Activated naive CD8-positive, alpha-beta T cell treated with anti-CD3 and anti-CD28 coated beads, Interleukin-2, amount 50 U/mL, for 24 hours (primary cell): Measurements from ENCODE around the gene ARHGAP27.
A peak's percentile ranks its signal among the peaks of the same experiment; 100 is the strongest.

Source experiments
- ATAC-seq: fragments of 150-1000 bp; cut with Tn5 transposase; one replicate; pipeline ENCODE4 v1.10.0; 2021
- DNase-seq: peaks from one replicate; pipeline ENCODE4 v3.0.0; 2021
- H3K27ac Mint-ChIP-seq: one replicate; pipeline ENCODE4 v1.8.0; 2021; ENCODE audit warnings: mild to moderate bottlenecking, mixed read lengths
- H3K27me3 Mint-ChIP-seq: one replicate; pipeline ENCODE4 v1.8.0; 2021; ENCODE audit warnings: mixed read lengths
- H3K36me3 Mint-ChIP-seq: one replicate; pipeline ENCODE4 v1.8.0; 2021; ENCODE audit warnings: low read depth, mixed read lengths
- H3K4me1 Mint-ChIP-seq: one replicate; pipeline ENCODE4 v1.8.0; 2021; ENCODE audit warnings: mixed read lengths
- H3K4me3 Mint-ChIP-seq: one replicate; pipeline ENCODE4 v1.8.0; 2021; ENCODE audit warnings: mild to moderate bottlenecking, moderate library complexity, mixed read lengths
- H3K9me3 Mint-ChIP-seq: one replicate; pipeline ENCODE4 v1.8.0; 2021; ENCODE audit warnings: mixed read lengths

Gene ARHGAP27

GRCh38 chr17:45380046-45380765 is 52.5 kb downstream of the ARHGAP27 start:
- DNase-seq = no peak
- H3K4me3 Mint-ChIP-seq = no peak overlapping the region
- peaks cover 9% of the 10 kb centered on the region for H3K4me1 Mint-ChIP-seq
- H3K36me3 Mint-ChIP-seq = no peaks in the 10 kb centered on the region
- no peak overlapping the region for H3K27ac Mint-ChIP-seq
- peaks cover 3% of the 10 kb centered on the region for H3K27me3 Mint-ChIP-seq
- ATAC-seq = peak; percentile 44
- no peaks in the 10 kb centered on the region for H3K9me3 Mint-ChIP-seq

- Mint-ChIP-seq H3K4me3 (no peak overlapping the region), H3K36me3 (no peaks in the 10 kb centered on the region), H3K9me3 (no peaks in the 10 kb centered on the region), H3K27me3 (peaks cover 5% of the 10 kb centered on the region), H3K4me1 (peaks cover 5% of the 10 kb centered on the region), H3K27ac (no peak overlapping the region)
- ATAC-seq = no peak
- no peak for DNase-seq
Measured at GRCh38 chr17:45377401-45377800, 55.3 kb downstream of the ARHGAP27 start.

GRCh38 chr17:45376171-45377005 is 56.3 kb downstream of the ARHGAP27 start:
- Mint-ChIP-seq H3K9me3 (no peaks in the 10 kb centered on the region), H3K4me3 (no peak overlapping the region), H3K27ac (no peak overlapping the region), H3K27me3 (peaks cover 11% of the 10 kb centered on the region), H3K36me3 (no peaks in the 10 kb centered on the region), H3K4me1 (peaks cover 13% of the 10 kb centered on the region)
- DNase-seq (no peak), ATAC-seq (no peak)

- DNase-seq = no peak
- H3K27me3 Mint-ChIP-seq = peaks cover 18% of the 10 kb centered on the region
- H3K27ac Mint-ChIP-seq = no peak overlapping the region
- H3K4me1 Mint-ChIP-seq = peaks cover 21% of the 10 kb centered on the region
- ATAC-seq = no peak
- H3K4me3 Mint-ChIP-seq = no peak overlapping the region
- no peaks in the 10 kb centered on the region for H3K36me3 Mint-ChIP-seq
- H3K9me3 Mint-ChIP-seq = no peaks in the 10 kb centered on the region
Measured at GRCh38 chr17:45374501-45374900, 58.2 kb downstream of the ARHGAP27 start.

- no peak for DNase-seq
- Mint-ChIP-seq H3K36me3 (no peaks in the 10 kb centered on the region), H3K9me3 (no peaks in the 10 kb centered on the region), H3K27me3 (peaks cover 18% of the 10 kb centered on the region), H3K4me1 (peaks cover 21% of the 10 kb centered on the region), H3K27ac (no peak overlapping the region), H3K4me3 (no peak overlapping the region)
- ATAC-seq = no peak
Measured at GRCh38 chr17:45372325-45372869, 60.3 kb downstream of the ARHGAP27 start.

- peaks cover 21% of the 10 kb centered on the region for H3K4me1 Mint-ChIP-seq
- H3K36me3 Mint-ChIP-seq = no peaks in the 10 kb centered on the region
- ATAC-seq (peak; percentile 85), DNase-seq (peak; percentile 66)
- H3K9me3 Mint-ChIP-seq = no peaks in the 10 kb centered on the region
- peak overlapping the region; percentile 59 for H3K27ac Mint-ChIP-seq
- H3K4me3 Mint-ChIP-seq = peak overlapping the region; percentile 12
- H3K27me3 Mint-ChIP-seq = peaks cover 18% of the 10 kb centered on the region
Measured at GRCh38 chr17:45371414-45372324, 61.0 kb downstream of the ARHGAP27 start.

- H3K4me1 Mint-ChIP-seq = peaks cover 21% of the 10 kb centered on the region
- H3K36me3 Mint-ChIP-seq = no peaks in the 10 kb centered on the region
- ATAC-seq (no peak), DNase-seq (no peak)
- H3K27ac Mint-ChIP-seq = no peak overlapping the region
- H3K9me3 Mint-ChIP-seq = no peaks in the 10 kb centered on the region
- peaks cover 18% of the 10 kb centered on the region for H3K27me3 Mint-ChIP-seq
- no peak overlapping the region for H3K4me3 Mint-ChIP-seq
Measured at GRCh38 chr17:45370949-45371413, 61.7 kb downstream of the ARHGAP27 start.

GRCh38 chr17:45369421-45369820 is 63.2 kb downstream of the ARHGAP27 start:
- Mint-ChIP-seq H3K27ac (no peak overlapping the region), H3K4me1 (peaks cover 21% of the 10 kb centered on the region), H3K36me3 (no peaks in the 10 kb centered on the region), H3K4me3 (no peak overlapping the region), H3K27me3 (peaks cover 20% of the 10 kb centered on the region), H3K9me3 (no peaks in the 10 kb centered on the region)
- DNase-seq (no peak), ATAC-seq (no peak)

- peaks cover 17% of the 10 kb centered on the region for H3K27me3 Mint-ChIP-seq
Measured at GRCh38 chr17:45368651-45369050, 64.0 kb downstream of the ARHGAP27 start.

GRCh38 chr17:45367216-45367615 is 65.5 kb downstream of the ARHGAP27 start:
- Mint-ChIP-seq H3K4me3 (no peak overlapping the region), H3K9me3 (no peaks in the 10 kb centered on the region), H3K27me3 (peaks cover 18% of the 10 kb centered on the region), H3K27ac (no peak overlapping the region), H3K4me1 (peaks cover 14% of the 10 kb centered on the region), H3K36me3 (no peaks in the 10 kb centered on the region)
- DNase-seq (no peak), ATAC-seq (no peak)

More at GRCh38 chr17:45368651-45369050, 64.0 kb downstream of the ARHGAP27 start:
- no peaks in the 10 kb centered on the region for H3K36me3 Mint-ChIP-seq
- H3K4me3 Mint-ChIP-seq = no peak overlapping the region
- no peak overlapping the region for H3K27ac Mint-ChIP-seq
- ATAC-seq (no peak), DNase-seq (no peak)
- no peaks in the 10 kb centered on the region for H3K9me3 Mint-ChIP-seq
- peaks cover 20% of the 10 kb centered on the region for H3K4me1 Mint-ChIP-seq

GRCh38 chr17:45366691-45367090 is 66.0 kb downstream of the ARHGAP27 start:
- no peak for DNase-seq
- Mint-ChIP-seq H3K4me1 (peaks cover 9% of the 10 kb centered on the region), H3K36me3 (no peaks in the 10 kb centered on the region), H3K27me3 (peaks cover 16% of the 10 kb centered on the region), H3K4me3 (no peak overlapping the region), H3K27ac (no peak overlapping the region), H3K9me3 (no peaks in the 10 kb centered on the region)
- ATAC-seq = no peak

GRCh38 chr17:45366049-45366448 is 66.6 kb downstream of the ARHGAP27 start:
- peaks cover 15% of the 10 kb centered on the region for H3K27me3 Mint-ChIP-seq
- DNase-seq (no peak), ATAC-seq (no peak)
- no peaks in the 10 kb centered on the region for H3K36me3 Mint-ChIP-seq
- H3K9me3 Mint-ChIP-seq = no peaks in the 10 kb centered on the region
- H3K4me3 Mint-ChIP-seq = no peak overlapping the region
- no peak overlapping the region for H3K27ac Mint-ChIP-seq
- H3K4me1 Mint-ChIP-seq = peaks cover 5% of the 10 kb centered on the region

GRCh38 chr17:45364531-45365390 is 67.9 kb downstream of the ARHGAP27 start:
- no peaks in the 10 kb centered on the region for H3K9me3 Mint-ChIP-seq
- DNase-seq (no peak), ATAC-seq (no peak)
- no peaks in the 10 kb centered on the region for H3K36me3 Mint-ChIP-seq
- peaks cover 15% of the 10 kb centered on the region for H3K27me3 Mint-ChIP-seq
- H3K4me3 Mint-ChIP-seq = no peak overlapping the region
- no peak overlapping the region for H3K27ac Mint-ChIP-seq
- no peaks in the 10 kb centered on the region for H3K4me1 Mint-ChIP-seq
